Activated T-cell treated with anti-CD3 and anti-CD28 coated beads, Interleukin-2, amount 50 U/mL, for 4 hours (primary cell): Measurements from ENCODE around the gene TMEM37. TPM values are rescaled to one million over a fixed set of nuclear protein-coding genes. Genes with fewer than 3 reads are reported as not detected.

Source experiments
- ATAC-seq, 2 donors: fragments of 200-7000 bp; cut with Tn5 transposase; one replicate each; pipeline ENCODE4 v1.10.0; 2021
- DNase-seq: peaks from one replicate; pipeline ENCODE4 v3.0.0-alpha.2; 2020
- H3K27me3 Mint-ChIP-seq: one replicate; pipeline ENCODE4 v1.8.0; 2021; ENCODE audit warnings: low read depth, mixed read lengths
- H3K36me3 Mint-ChIP-seq: one replicate; pipeline ENCODE4 v1.8.0; 2022; ENCODE audit warnings: mixed read lengths; ENCODE audit not compliant: insufficient read depth
- H3K4me1 Mint-ChIP-seq: one replicate; pipeline ENCODE4 v1.8.0; 2021; ENCODE audit warnings: low read depth, mixed read lengths
- H3K4me3 Mint-ChIP-seq: one replicate; pipeline ENCODE4 v1.8.0; 2021; ENCODE audit warnings: mild to moderate bottlenecking, moderate library complexity, mixed read lengths
- H3K9me3 Mint-ChIP-seq: one replicate; pipeline ENCODE4 v1.8.0; 2021; ENCODE audit warnings: mixed read lengths
- total RNA-seq, 3 donors: library from RNA; stranded (reverse); gene quantifications; one replicate each; pipeline ENCODE4 v1.2.1, GENCODE V29; 2021

TMEM37 gene
- total RNA-seq, 3 donors from 2014 or later = 0.11 to 0.27 TPM; not detected in 1

DNA sequence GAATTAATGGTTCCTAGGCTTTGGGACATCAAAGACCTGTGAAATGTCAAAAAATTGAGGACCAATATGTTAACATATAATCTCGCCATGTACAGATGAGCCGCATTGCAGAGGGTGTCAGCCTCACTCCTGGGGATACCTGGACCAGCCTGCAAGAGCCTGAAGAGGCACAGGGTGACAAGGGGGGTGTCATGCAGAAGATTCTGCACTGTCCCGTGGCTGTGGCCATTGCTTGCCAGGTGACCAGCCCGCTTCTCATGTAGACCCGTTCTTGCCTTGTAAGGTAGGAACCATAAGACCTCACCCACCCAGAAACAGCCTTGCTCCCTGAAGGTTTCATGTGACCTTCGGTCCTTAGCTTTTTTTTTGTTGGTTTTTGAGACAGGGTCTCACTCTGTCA, 37.5 kb downstream of the TMEM37 start:
- no peak overlapping the region for H3K4me3 Mint-ChIP-seq
- no peak for ATAC-seq

DNA sequence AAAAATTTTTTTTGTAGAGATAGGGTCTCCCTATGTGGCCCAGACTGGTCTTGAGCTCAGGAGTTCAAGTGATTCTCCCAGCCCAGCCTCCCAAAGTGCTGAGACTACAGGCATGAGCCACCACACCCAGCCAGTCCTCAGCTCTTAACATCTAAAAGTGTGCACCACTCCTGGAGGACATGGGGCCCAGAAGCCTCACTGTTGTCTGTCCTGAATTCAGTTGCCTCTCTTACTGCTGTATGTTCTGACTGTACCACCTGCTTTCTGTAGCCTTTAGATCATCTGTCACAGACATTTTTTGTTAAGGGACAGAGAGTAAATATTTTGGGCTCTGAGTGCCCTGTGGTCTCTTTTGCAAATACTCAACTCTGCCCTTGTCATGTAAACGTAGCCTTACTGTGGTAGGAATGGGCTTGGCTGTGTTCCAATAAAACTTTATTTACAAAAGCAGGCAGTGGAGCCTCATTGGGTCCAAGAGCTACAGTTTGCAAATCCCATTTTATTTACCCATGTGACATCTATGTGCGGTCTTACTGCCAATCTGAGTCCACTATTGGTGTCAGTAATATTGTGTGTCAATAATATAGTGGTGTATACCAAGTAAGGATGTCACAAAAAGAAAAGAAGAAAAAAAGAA, 38.1 kb downstream of the TMEM37 start:
- Mint-ChIP-seq H3K27me3 (peaks cover 3% of the 10 kb centered on the region), H3K36me3 (no peaks in the 10 kb centered on the region), H3K9me3 (no peaks in the 10 kb centered on the region), H3K4me3 (no peak overlapping the region), H3K4me1 (no peaks in the 10 kb centered on the region)
- DNase-seq (no peak), ATAC-seq (no peak)

More for the DNA sequence above, 37.5 kb downstream of the TMEM37 start:
- H3K9me3 Mint-ChIP-seq = no peaks in the 10 kb centered on the region
- H3K27me3 Mint-ChIP-seq = peaks cover 3% of the 10 kb centered on the region
- no peak for DNase-seq
- H3K36me3 Mint-ChIP-seq = no peaks in the 10 kb centered on the region
- no peaks in the 10 kb centered on the region for H3K4me1 Mint-ChIP-seq

DNA sequence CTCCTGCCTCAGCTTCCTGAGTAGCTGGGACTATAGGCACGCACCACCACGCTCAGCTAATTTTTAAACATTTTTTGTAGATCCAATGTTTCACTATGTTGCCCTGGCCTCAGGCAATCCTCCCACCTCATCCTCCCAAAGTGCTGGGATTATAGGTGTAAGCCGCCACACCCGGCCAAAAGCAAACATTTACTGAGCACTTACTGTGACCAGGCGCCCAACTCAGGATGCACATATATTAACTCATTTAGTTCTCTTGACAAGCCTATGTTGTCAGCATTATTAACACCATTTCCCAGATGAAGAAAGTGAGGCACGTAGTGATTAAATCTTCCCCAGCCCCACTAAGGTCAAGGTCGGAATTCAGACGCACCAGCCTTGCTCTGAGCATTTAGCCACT, 41.1 kb downstream of the TMEM37 start:
- no peak for ATAC-seq
- no peak for DNase-seq
- Mint-ChIP-seq H3K36me3 (no peaks in the 10 kb centered on the region), H3K9me3 (no peaks in the 10 kb centered on the region), H3K4me1 (no peaks in the 10 kb centered on the region), H3K4me3 (no peak overlapping the region), H3K27me3 (peaks cover 11% of the 10 kb centered on the region)

DNA sequence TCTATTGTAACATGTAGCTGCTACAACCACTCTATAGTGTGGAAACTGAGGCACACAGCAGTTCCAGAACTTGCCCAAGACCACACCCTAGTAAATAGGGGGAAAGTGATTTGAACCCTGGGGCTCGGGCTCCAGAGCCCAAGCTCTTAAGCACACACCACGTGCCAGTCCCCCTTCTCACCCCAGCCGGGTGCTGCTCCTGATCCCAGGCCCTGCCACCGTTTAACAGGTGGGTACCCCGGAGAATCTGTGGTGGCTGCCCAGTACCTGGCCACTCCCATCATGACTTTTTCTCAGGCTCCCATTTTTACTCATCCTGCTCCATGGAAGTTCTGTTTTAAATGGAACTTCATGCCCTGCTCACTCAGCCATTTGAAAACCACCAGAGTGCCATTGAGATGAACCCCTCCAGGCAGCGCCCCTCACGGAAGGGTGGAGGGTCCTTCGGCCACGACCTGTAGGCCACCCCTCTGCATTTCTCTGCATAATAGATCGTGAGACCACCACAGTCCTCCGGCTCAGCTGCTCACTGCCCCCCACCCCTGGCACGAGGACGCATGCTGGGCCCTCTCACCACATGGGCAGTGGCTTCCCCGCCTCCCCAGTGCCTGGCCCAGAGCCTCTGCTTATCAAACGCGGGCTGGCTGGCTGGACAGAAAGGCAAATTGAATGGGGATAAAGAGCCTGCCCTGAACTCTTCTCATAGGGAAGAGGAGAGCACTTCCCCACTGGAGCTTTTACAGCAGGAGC, 42.1 kb downstream of the TMEM37 start:
- H3K4me3 Mint-ChIP-seq = no peak overlapping the region
- H3K27me3 Mint-ChIP-seq = peaks cover 9% of the 10 kb centered on the region
- ATAC-seq (no peak), DNase-seq (no peak)
- H3K36me3 Mint-ChIP-seq = no peaks in the 10 kb centered on the region
- H3K4me1 Mint-ChIP-seq = no peaks in the 10 kb centered on the region
- H3K9me3 Mint-ChIP-seq = no peaks in the 10 kb centered on the region

- no peaks in the 10 kb centered on the region for H3K9me3 Mint-ChIP-seq
- H3K4me3 Mint-ChIP-seq = no peak overlapping the region
- H3K4me1 Mint-ChIP-seq = no peaks in the 10 kb centered on the region
- ATAC-seq (no peak), DNase-seq (no peak)
- H3K36me3 Mint-ChIP-seq = no peaks in the 10 kb centered on the region
- H3K27me3 Mint-ChIP-seq = peaks cover 8% of the 10 kb centered on the region
Observed at GRCh38 chr2:119474371-119475224, 42.9 kb downstream of the TMEM37 start.

DNA sequence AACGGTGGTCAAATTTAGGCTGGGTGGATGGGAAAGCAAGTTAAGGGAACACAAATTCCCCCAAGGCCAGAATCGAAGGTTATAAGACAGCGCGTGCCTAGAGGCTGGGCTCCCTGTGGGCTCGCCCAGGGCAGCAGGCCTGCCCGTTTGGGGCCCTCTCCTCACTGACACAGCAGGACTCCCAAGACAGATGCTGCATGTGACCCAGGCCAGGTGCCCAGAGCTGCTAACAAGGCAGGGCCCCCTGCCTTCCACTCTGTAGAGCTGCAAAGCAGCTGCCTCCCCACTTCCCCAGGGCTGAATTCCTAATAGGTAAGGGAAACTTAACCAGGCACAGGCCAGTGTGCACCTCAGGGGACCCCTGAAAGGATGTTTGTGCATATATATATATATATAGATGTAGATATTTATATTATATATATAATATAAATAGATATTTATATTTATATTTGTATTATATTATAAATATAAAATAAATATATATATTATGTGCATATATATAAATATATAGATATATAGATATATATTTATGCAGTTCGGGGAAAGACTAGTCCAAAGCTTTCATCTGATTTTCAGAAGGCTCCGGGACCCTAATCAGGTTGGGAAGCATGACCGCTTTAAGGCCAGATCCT, 43.7 kb downstream of the TMEM37 start:
- H3K9me3 Mint-ChIP-seq = no peaks in the 10 kb centered on the region
- no peaks in the 10 kb centered on the region for H3K4me1 Mint-ChIP-seq
- no peaks in the 10 kb centered on the region for H3K36me3 Mint-ChIP-seq
- no peak for ATAC-seq
- no peak overlapping the region for H3K4me3 Mint-ChIP-seq
- no peak for DNase-seq
- H3K27me3 Mint-ChIP-seq = peaks cover 8% of the 10 kb centered on the region

DNA sequence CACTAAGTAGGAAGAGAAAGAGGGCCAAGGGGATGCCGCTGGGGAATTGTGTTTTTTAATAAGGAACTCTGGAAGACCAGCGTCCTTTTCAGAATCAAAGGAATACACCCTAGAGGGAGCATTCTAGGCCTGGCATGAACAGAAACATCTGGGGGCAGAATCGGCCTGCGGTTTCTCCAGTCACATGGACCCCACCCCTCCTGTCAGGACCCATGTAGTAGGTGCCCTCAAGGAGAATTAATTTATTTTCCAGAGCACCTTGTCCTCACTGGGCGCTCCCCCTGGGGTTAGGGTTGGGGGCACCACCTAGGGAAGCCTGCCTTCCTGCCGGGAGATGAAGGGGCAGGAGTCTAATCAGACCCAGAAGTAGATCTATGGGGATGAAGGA, 44.2 kb downstream of the TMEM37 start:
- Mint-ChIP-seq H3K4me3 (no peak overlapping the region), H3K4me1 (no peaks in the 10 kb centered on the region), H3K27me3 (peaks cover 8% of the 10 kb centered on the region), H3K9me3 (no peaks in the 10 kb centered on the region), H3K36me3 (no peaks in the 10 kb centered on the region)
- ATAC-seq (no peak), DNase-seq (no peak)

DNA sequence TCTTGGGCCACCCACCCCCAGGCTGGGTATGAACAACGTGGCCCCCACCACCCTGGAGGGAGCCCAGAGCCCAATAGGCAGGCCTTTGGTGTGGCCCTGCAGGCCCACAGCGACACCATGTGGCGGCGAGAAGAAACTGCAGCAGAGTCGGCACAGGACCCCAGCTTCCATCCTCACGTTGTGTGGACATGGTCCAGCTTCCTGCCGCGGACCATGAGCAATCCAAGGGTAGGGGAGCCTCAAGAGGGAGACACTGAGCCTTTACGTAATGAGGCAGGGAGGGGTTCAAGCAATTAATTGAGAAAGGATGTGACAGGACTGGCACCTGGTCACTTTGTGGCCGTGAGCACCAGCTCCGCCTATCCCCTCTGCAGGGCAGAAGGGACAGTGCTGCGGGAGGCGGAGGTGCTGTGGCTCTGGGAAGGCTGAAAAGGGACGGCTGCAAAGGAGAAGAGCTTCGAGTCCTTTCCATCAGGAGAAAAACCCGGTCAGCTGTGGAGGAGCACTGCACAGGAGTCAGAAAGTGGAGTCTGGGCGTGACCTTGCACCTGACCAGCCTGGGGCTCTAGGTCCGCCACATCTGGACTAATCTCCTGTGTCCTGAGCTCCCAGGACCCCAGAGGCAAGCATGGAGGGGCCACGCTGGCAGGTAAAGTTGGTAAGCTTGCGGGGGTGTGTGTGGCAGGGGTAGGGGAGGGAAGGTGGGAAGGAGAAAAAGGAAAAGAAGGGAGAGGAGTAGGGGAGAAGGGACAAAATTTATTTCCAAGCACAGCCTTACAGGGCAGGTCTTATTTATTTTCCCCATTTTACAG, 44.9 kb downstream of the TMEM37 start:
- no peaks in the 10 kb centered on the region for H3K9me3 Mint-ChIP-seq
- H3K27me3 Mint-ChIP-seq = peaks cover 8% of the 10 kb centered on the region
- no peak overlapping the region for H3K4me3 Mint-ChIP-seq
- no peaks in the 10 kb centered on the region for H3K4me1 Mint-ChIP-seq
- DNase-seq (no peak), ATAC-seq (peak; percentile 32 to 71)
- no peaks in the 10 kb centered on the region for H3K36me3 Mint-ChIP-seq

DNA sequence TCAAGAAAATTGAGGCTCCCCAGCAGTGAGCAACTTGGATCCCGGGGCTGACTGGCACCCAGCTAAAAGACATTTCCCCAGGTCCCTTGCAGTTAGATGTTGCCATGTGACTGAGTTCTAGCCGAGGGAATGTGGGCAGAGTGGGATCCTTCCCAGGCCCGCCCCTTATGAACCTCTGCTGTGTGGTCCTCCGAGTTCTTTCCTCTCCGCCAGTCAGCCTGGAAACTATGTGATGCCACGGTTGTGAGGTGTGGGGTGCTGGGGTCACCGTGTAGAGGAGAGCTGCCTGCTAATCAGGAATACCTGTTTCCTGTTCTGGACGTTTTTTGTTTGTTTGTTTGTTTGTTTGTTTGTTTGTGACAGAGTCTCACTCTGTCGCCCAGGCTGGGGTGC, 45.5 kb downstream of the TMEM37 start:
- H3K27me3 Mint-ChIP-seq = peaks cover 8% of the 10 kb centered on the region
- no peak overlapping the region for H3K4me3 Mint-ChIP-seq
- H3K9me3 Mint-ChIP-seq = no peaks in the 10 kb centered on the region
- ATAC-seq = no peak
- no peaks in the 10 kb centered on the region for H3K36me3 Mint-ChIP-seq
- no peaks in the 10 kb centered on the region for H3K4me1 Mint-ChIP-seq
- no peak for DNase-seq

DNA sequence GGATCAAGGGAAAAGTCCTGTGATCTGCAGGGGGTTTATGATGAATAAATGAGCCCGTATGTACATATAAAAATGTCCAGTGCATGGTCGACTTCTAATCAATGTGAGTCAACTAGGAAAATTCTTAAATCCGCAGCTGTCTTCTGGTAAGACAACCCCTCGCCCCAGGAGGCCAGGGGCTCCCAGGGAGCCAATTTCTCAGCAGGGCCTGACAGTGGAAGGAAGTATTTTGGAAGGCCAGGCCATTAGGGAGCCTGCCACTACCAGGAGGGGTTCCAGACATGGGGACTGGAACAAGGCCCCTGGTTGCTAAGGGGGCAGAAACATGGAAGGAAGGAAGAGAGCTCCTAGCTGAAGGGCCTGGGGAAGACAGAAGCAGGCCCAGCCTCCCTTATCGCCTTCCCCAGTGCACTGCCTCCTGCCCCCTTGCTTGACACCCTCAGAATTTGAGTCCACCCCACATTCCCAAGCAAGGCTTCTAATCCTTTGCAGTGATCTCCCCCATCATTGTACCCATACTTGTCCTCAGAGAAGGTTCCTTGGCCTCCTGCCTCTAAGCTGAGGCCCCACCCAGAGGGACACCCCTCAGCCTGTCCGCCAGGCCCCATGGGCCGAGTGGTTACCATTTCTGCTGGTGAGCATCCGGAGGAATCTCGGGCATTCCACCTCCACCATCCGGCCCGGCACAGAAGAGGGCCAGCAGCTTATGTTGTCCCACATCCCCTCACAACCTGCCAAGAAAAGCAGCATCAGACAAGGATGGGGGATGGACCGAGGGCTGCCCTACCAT, 46.7 kb downstream of the TMEM37 start:
- ATAC-seq = no peak
- no peak for DNase-seq
- no peaks in the 10 kb centered on the region for H3K4me1 Mint-ChIP-seq
- no peak overlapping the region for H3K4me3 Mint-ChIP-seq
- no peaks in the 10 kb centered on the region for H3K9me3 Mint-ChIP-seq
- peaks cover 8% of the 10 kb centered on the region for H3K27me3 Mint-ChIP-seq
- H3K36me3 Mint-ChIP-seq = no peaks in the 10 kb centered on the region

DNA sequence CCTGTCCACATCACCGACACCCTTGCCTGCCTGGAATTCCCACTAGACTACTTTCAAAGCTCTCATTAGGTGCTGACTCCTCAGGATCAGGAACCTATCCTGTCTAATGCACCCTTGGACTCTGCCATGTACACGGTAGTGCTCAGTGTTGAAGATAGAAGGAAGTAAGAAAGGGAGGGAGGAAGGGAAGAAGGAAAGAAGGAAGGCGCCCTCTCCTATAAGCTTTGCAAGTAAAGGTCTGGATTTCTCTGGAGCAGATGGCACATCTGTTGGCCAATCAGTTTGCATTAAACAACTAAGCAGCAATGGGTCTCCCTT, 47.3 kb downstream of the TMEM37 start:
- DNase-seq (no peak), ATAC-seq (no peak)
- H3K4me1 Mint-ChIP-seq = no peaks in the 10 kb centered on the region
- no peak overlapping the region for H3K4me3 Mint-ChIP-seq
- no peaks in the 10 kb centered on the region for H3K36me3 Mint-ChIP-seq
- H3K9me3 Mint-ChIP-seq = no peaks in the 10 kb centered on the region
- H3K27me3 Mint-ChIP-seq = peaks cover 8% of the 10 kb centered on the region

- Mint-ChIP-seq H3K27me3 (peaks cover 8% of the 10 kb centered on the region), H3K9me3 (no peaks in the 10 kb centered on the region), H3K4me1 (no peaks in the 10 kb centered on the region), H3K4me3 (no peak overlapping the region), H3K36me3 (no peaks in the 10 kb centered on the region)
- ATAC-seq = no peak
- DNase-seq = no peak
Observed at GRCh38 chr2:119480184-119480583, 48.5 kb downstream of the TMEM37 start.

DNA sequence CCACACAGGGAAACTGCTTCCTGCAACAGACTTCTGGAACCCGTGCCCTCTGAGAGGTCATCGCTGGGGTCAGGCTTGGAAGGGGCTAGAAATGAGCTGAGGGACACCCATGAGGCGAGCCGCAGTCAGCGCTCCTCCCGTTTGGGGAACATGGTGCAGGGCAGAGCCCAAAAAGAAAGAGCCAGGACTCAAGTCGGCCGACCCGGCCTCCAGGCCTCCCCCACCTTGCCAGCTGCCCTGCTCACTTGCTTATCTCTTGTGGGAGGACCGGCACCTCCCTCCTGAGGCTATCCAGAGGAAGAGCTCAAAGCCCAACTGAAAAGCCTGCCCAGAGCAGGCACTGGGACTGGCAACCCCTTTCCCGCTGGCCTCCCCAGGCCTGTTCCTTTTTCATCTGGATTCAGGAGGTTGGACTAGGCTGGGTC, 49.1 kb downstream of the TMEM37 start:
- no peaks in the 10 kb centered on the region for H3K9me3 Mint-ChIP-seq
- DNase-seq (no peak), ATAC-seq (no peak)
- no peak overlapping the region for H3K4me3 Mint-ChIP-seq
- no peaks in the 10 kb centered on the region for H3K4me1 Mint-ChIP-seq
- H3K27me3 Mint-ChIP-seq = peaks cover 10% of the 10 kb centered on the region
- H3K36me3 Mint-ChIP-seq = no peaks in the 10 kb centered on the region
